HCT116 (cell line): ENCODE data around the gene ZNF521. TPM values are rescaled to one million over a fixed set of nuclear protein-coding genes. Genes with fewer than 3 reads are reported as not detected.

ENCODE experiments used
- ATAC-seq: fragments of 200-7000 bp; cut with Tn5 transposase; 2 replicates; pipeline ENCODE4 v1.9.1; 2020; ENCODE audit warnings: mild to moderate bottlenecking, moderate library complexity
- BruUV-seq: library from RNA; stranded (reverse); fragments of 400-500 nt; replicated peaks from 2 replicates; lab custom pipeline; 2021; lab: Mats Ljungman, UMichigan
- CTCF ChIA-PET: fragments of 300-600 bp; sonication (Branson Sonifier 250); formaldehyde crosslinking; loops from one replicate; lab custom pipeline; 2021; ENCODE audit warnings: antibody characterized with exemption; lab: Charles Lee
- POLR2A ChIA-PET: fragments of 300-600, 350-600 bp; sonication (Branson Sonifier 250); formaldehyde crosslinking; loops from one replicate; lab custom pipeline; 2021; ENCODE audit warnings: antibody characterized with exemption; lab: Charles Lee
- RAD21 ChIA-PET, 2 experiments: fragments of 300-600 bp; sonication (Branson Sonifier 250); formaldehyde crosslinking; loops; one replicate each; lab custom pipeline; 2023; ENCODE audit warnings: low total read pairs in 2 of 2; ENCODE audit not compliant: uncharacterized antibody in 2 of 2, unreplicated experiment in 2 of 2, low non-redundant PET in 1 of 2; lab: Charles Lee
- DNase-seq: peaks from one replicate; pipeline ENCODE4 v3.0.0-alpha.2; 2010; ENCODE audit warnings: low read depth, low spot score
- H2AFZ ChIP-seq: fragments of 200-600 bp; shearing (Covaris generic), sonication (generic); 2 replicates; pipeline ENCODE4 v1.6.1; 2017; ENCODE audit warnings: low read depth, mixed run types, mixed read lengths, antibody characterized with exemption, low read length; ENCODE audit not compliant: poor library complexity, severe bottlenecking
- H3K27ac ChIP-seq: 2 replicates; pipeline ENCODE4 v1.5.1; 2012; ENCODE audit warnings: low read depth, low read length
- H3K27me3 ChIP-seq: fragments of 200-600 bp; sonication (generic); 2 replicates; pipeline ENCODE4 v1.6.1; 2016; ENCODE audit warnings: mixed run types, low read length, mixed read lengths; ENCODE audit not compliant: insufficient read depth
- H3K36me3 ChIP-seq, 2 experiments: fragments of 200-500 bp in 1 of 2; fragments of 200-600 bp in 1 of 2; sonication (Bioruptor generic) in 1 of 2; sonication (generic) in 1 of 2; 2 replicates each; pipeline versions ENCODE4 v1.5.1 to v1.6.1; 2014 to 2016; ENCODE audit warnings: low read length in 2 of 2, inconsistent platforms in 1 of 2, mixed read lengths in 1 of 2, mixed run types in 1 of 2; ENCODE audit not compliant: insufficient read depth in 2 of 2, control insufficient read depth in 1 of 2
- H3K4me1 ChIP-seq, 2 experiments: fragments of 200-600 bp in 1 of 2; sonication (generic) in 1 of 2; 2 replicates each; pipeline versions ENCODE4 v1.5.1 to v1.6.1; 2012 to 2017; ENCODE audit warnings: low read length in 2 of 2, inconsistent platforms in 1 of 2, mild to moderate bottlenecking in 1 of 2, mixed read lengths in 1 of 2, mixed run types in 1 of 2, moderate library complexity in 1 of 2; ENCODE audit not compliant: insufficient read depth in 2 of 2, control insufficient read depth in 1 of 2
- H3K4me2 ChIP-seq: fragments of 200-600 bp; sonication (generic); 2 replicates; pipeline ENCODE4 v1.6.1; 2017; ENCODE audit warnings: mixed run types, low read length, mixed read lengths
- H3K4me3 ChIP-seq, 2 experiments: fragments of 200-600 bp in 1 of 2; sonication (generic) in 1 of 2; replicated peaks in 1 of 2; 2 replicates each; pipeline ENCODE4 v1.5.1; 2011 to 2016; ENCODE audit warnings: low read length in 2 of 2, control low read depth in 1 of 2, low read depth in 1 of 2, mild to moderate bottlenecking in 1 of 2, mixed read lengths in 1 of 2, mixed run types in 1 of 2
- H3K79me2 ChIP-seq: fragments of 200-600 bp; sonication (generic); 2 replicates; pipeline ENCODE4 v1.6.1; 2017; ENCODE audit warnings: mild to moderate bottlenecking, mixed run types, low read length, moderate library complexity, mixed read lengths; ENCODE audit not compliant: insufficient read depth
- H3K9ac ChIP-seq: fragments of 200-600 bp; sonication (generic); 2 replicates; pipeline ENCODE4 v1.6.1; 2016; ENCODE audit warnings: low read length, mixed read lengths
- H3K9me2 ChIP-seq: fragments of 200-600 bp; sonication (generic), shearing (Covaris generic); 2 replicates; pipeline ENCODE4 v1.6.1; 2017; ENCODE audit warnings: mixed run types, mild to moderate bottlenecking, moderate library complexity; ENCODE audit not compliant: insufficient read depth
- H3K9me3 ChIP-seq, 2 experiments: fragments of 200-500 bp in 1 of 2; fragments of 200-600 bp in 1 of 2; sonication (Bioruptor generic) in 1 of 2; sonication (generic) in 1 of 2; 2 replicates each; pipeline ENCODE4 v1.6.1; 2014 to 2017; ENCODE audit warnings: low read length in 2 of 2, mixed read lengths in 2 of 2, inconsistent platforms in 1 of 2, low read depth in 1 of 2, mild to moderate bottlenecking in 1 of 2, mixed run types in 1 of 2, moderate library complexity in 1 of 2; ENCODE audit not compliant: control insufficient read depth in 1 of 2, insufficient read depth in 1 of 2
- H4K20me1 ChIP-seq: fragments of 200-600 bp; sonication (generic), shearing (Covaris generic); 2 replicates; pipeline ENCODE4 v1.6.1; 2017; ENCODE audit warnings: mixed run types, mild to moderate bottlenecking, moderate library complexity; ENCODE audit not compliant: insufficient read depth
- ATF3 ChIP-seq: IDR thresholded peaks from 2 replicates; pipeline ENCODE4 v1.6.1; 2012
- CBX3 ChIP-seq: IDR thresholded peaks from 2 replicates; pipeline ENCODE4 v1.6.1; 2012; ENCODE audit warnings: low read depth
- EGR1 ChIP-seq: IDR thresholded peaks from 2 replicates; pipeline ENCODE4 v1.6.1; 2012; ENCODE audit warnings: low read depth
- EZH2 ChIP-seq: fragments of 200-600 bp; sonication (generic); IDR thresholded peaks from 2 replicates; pipeline ENCODE4 v1.6.1; 2017; ENCODE audit warnings: antibody characterized with exemption, mixed run types
- FOSL1 ChIP-seq: IDR thresholded peaks from 2 replicates; pipeline ENCODE4 v1.6.1; 2012; ENCODE audit warnings: low read depth
- JUND ChIP-seq: IDR thresholded peaks from 2 replicates; pipeline ENCODE4 v1.6.1; 2012
- POLR2A ChIP-seq: IDR thresholded peaks from 2 replicates; pipeline ENCODE4 v1.7.0; 2011; ENCODE audit warnings: borderline replicate concordance; ENCODE audit not compliant: insufficient read depth, insufficient read length; ENCODE audit errors: extremely low read depth
- SRF ChIP-seq: IDR thresholded peaks from 2 replicates; pipeline ENCODE4 v1.6.1; 2012; ENCODE audit warnings: low read depth
- TCF7L2 ChIP-seq: IDR thresholded peaks from 2 replicates; pipeline ENCODE4 v1.7.0; 2011; ENCODE audit warnings: borderline replicate concordance, inconsistent platforms; ENCODE audit not compliant: insufficient read depth, insufficient read length; ENCODE audit errors: extremely low read depth
- YY1 ChIP-seq: IDR thresholded peaks from 2 replicates; pipeline ENCODE4 v1.6.1; 2011; ENCODE audit warnings: low read length, low read depth, moderate library complexity, mild to moderate bottlenecking; ENCODE audit not compliant: insufficient replicate concordance; ENCODE audit errors: extremely low read depth
- ZBTB33 ChIP-seq: IDR thresholded peaks from 2 replicates; pipeline ENCODE4 v1.6.1; 2011; ENCODE audit warnings: mild to moderate bottlenecking, low read length, moderate library complexity; ENCODE audit not compliant: insufficient replicate concordance; ENCODE audit errors: extremely low read depth
- ZFX ChIP-seq: fragments of 450-650 bp; IDR thresholded peaks from 2 replicates; pipeline ENCODE4 v1.6.1; 2017
- intact Hi-C: fragments of 100-400 bp; cut with micrococcal nuclease; formaldehyde crosslinking; loops from 2 replicates; pipeline ENCODE4 v1.10.0; 2022
- total RNA-seq: library from RNA; stranded (reverse); gene quantifications from one replicate; pipeline ENCODE4 v1.2.1, GENCODE V29; 2021; ENCODE audit not compliant: unreplicated experiment

ZNF521 gene
- total RNA-seq, 1 experiment from 2014 or later, result 0.10 TPM

DNA sequence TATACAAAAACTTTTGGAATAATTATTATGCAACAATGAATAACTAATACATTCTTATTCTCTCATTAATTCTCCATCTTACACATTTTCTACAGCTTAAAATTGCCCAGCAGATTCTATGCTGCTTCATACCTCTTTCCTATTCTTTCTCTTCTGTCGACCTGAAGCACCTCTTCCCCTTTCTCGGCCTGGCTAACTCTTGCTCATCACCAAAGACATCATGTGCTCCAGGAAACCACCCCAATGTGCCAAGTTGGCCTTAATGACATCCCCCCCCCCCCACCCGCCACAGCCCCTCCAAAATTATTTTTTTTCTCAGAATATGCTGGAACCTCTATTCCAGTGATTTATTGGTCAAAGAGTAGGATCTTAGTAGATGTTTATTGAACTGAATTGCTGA is 43.6 kb downstream of the ZNF521 start:
- ATAC-seq, result no peak

More for the DNA sequence above, 43.6 kb downstream of the ZNF521 start:
- ChIA-PET RAD21 (no interaction called here), CTCF (no interaction called here), POLR2A (no interaction called here)
- intact Hi-C loops, result no loop called here
- H3K79me2 ChIP-seq, result no peaks in the 10 kb centered on the region
- no peak for DNase-seq
- H3K4me1 ChIP-seq, result no peaks in the 10 kb centered on the region
- H3K9me2 ChIP-seq, result no peaks in the 10 kb centered on the region
- no peak overlapping the region for H3K9ac ChIP-seq
- H3K27me3 ChIP-seq, result no peaks in the 10 kb centered on the region
- no peak overlapping the region for H3K27ac ChIP-seq
- no peak overlapping the region for H3K4me3 ChIP-seq
- H2AFZ ChIP-seq, result no peak overlapping the region
- no peaks in the 10 kb centered on the region for H3K36me3 ChIP-seq
- no peaks in the 10 kb centered on the region for H3K9me3 ChIP-seq
- BruUV-seq, result no TSS peak
- TF ChIP-seq ZBTB33 (no peak), EZH2 (no peak), JUND (no peak), ZFX (no peak), EGR1 (no peak), SRF (no peak), ATF3 (no peak), CBX3 (no peak), TCF7L2 (no peak), POLR2A (no peak), FOSL1 (no peak), YY1 (no peak)
- no peak overlapping the region for H3K4me2 ChIP-seq
- no peaks in the 10 kb centered on the region for H4K20me1 ChIP-seq
